Measurements from ENCODE around the gene TBRG4.

- TF ChIP-seq CTCF (IDR thresholded peaks at IDR 0.05), result no peak
- TF ChIP-seq POLR2A (IDR thresholded peaks at IDR 0.05), result no peak
These were observed 33.9 kb downstream of the TBRG4 start for GRCh38 chr7:45077579-45077978.
